ENCODE data around the gene TUBA4B. TPM values are rescaled to one million over a fixed set of nuclear protein-coding genes. Genes with fewer than 3 reads are reported as not detected.

Gene TUBA4B
- total and polyA plus RNA-seq, 2 donors (not counting 3 experiments of a cell fraction or from before 2014, with no cell fraction given) = not detected

DNA sequence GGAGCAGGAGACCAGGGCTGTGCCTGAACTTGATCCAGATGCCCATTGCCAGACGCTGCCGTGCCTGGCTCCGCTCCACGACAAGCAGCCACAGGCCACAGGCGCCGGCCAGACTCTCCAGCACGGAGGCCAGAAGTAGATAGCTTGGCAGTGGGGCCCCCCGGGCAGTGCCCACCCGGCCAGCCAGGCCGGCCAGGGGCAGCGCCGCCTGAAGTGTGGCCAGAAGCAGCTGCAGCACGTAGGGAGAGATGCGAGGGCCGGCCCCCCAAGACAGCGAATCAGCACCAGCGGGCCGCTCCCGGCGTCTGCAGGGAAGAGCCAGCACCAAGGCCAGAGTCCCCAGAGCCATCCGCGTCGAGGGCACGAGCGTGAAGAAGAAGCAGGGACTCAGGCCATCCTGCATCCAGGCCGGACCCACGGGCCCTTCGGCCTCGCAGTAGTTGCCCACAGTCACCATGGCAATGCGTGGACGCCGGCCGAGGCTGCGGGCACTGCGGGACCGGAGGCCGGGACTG lies 34.8 kb upstream of the TUBA4B start:
- BruUV-seq (replicated peaks) = no TSS peak
- FAIRE-seq (peak; percentile 44), DNase-seq (ENCODE audit: low read depth, low spot score) (peak; percentile 79)
- CTCF ChIA-PET = interaction anchor here (0.8 to 2.2 kb wide), 9 partner anchors 12 to 320 kb away, joined by 3 to 12 read pairs (median 4); partner anchors contain the start of genes ANKZF1, ATG9A, CNPPD1 and DNAJB2
- Histone ChIP-seq H4K20me1 (replicated peaks; ENCODE audit: control insufficient read depth, extremely low read depth, insufficient read depth, low read length) (no peaks in the 10 kb centered on the region), H3K4me2 (ENCODE audit: insufficient read depth, low read length) (peak overlapping the region; percentile 83), H3K27me3 (ENCODE audit: control insufficient read depth in 2 of 2, insufficient read depth in 2 of 2, low read length in 2 of 2) (no peaks in the 10 kb centered on the region), H3K9ac (replicated peaks; ENCODE audit: extremely low read depth, insufficient read depth, low read length) (peak overlapping the region; percentile 19), H3K36me3 (ENCODE audit: control insufficient read depth in 2 of 2, extremely low read depth in 1 of 2, insufficient read depth in 2 of 2, low read length in 2 of 2) (peaks cover 3 to 24% of the 10 kb centered on the region in 2 experiments), H2AFZ (ENCODE audit: low read depth, low read length) (peak overlapping the region; percentile 56), H3K9me1 (replicated peaks; ENCODE audit: control insufficient read depth, extremely low read depth, insufficient read depth, low read length) (no peaks in the 10 kb centered on the region), H3K27ac (ENCODE audit: insufficient read depth, low read depth, low read length) (peak overlapping the region; percentile 82), H3K9me3 (replicated peaks; ENCODE audit: control insufficient read depth, insufficient read depth, low read length) (no peaks in the 10 kb centered on the region), H3K4me1 (ENCODE audit: control insufficient read depth, extremely low read depth, insufficient read depth, low read length) (peaks cover 14% of the 10 kb centered on the region), H3K79me2 (ENCODE audit: control insufficient read depth, insufficient read depth, low read length) (no peaks in the 10 kb centered on the region), H3K4me3 (replicated peaks in 1 of 3; ENCODE audit: insufficient read depth in 1 of 3, low read depth in 1 of 3, low read length in 3 of 3) (peak overlapping the region; percentile 20 to 55 (median 46))
- dilution Hi-C loops (cut with MboI; ENCODE audit: extremely low pct_ligation_motif_present, low sequenced_read_pairs) (no loop called here), intact Hi-C loops (cut with micrococcal nuclease) (loop anchor here (1.0 to 5.0 kb wide), 10 partner anchors 11 to 169 kb away; partner anchors contain the start of genes ANKZF1, ATG9A, DNAJB2 and DNPEP)
- POLR2A ChIA-PET = interaction anchor here (0.5 to 1.2 kb wide), 4 partner anchors 11 to 69 kb away, joined by 4 to 7 read pairs (median 5); partner anchors contain the start of genes ANKZF1 and ATG9A
- no peak for TF ChIP-seq CTCF (IDR thresholded peaks at IDR 0.05; ENCODE audit: extremely low read depth in 1 of 2, insufficient read depth in 1 of 2, low read depth in 1 of 2, low read length in 2 of 2)
- no peak for TF ChIP-seq JUN (IDR thresholded peaks at IDR 0.05; ENCODE audit: borderline replicate concordance, insufficient read depth, insufficient read length, low read depth)
- no peak for TF ChIP-seq POLR2A (IDR thresholded peaks at IDR 0.05; ENCODE audit: low read depth, low read length)
- no peak for TF ChIP-seq MAX (IDR thresholded peaks at IDR 0.05; ENCODE audit: insufficient read depth, insufficient read length)
- no peak for TF ChIP-seq EZH2 (IDR thresholded peaks at IDR 0.05; ENCODE audit: borderline replicate concordance, low read depth, low read length, severe bottlenecking)
- no peak for TF ChIP-seq FOS (IDR thresholded peaks at IDR 0.05; ENCODE audit: borderline replicate concordance, insufficient read depth, low read length)
- TF ChIP-seq GATA2 (IDR thresholded peaks at IDR 0.05; ENCODE audit: insufficient read depth, insufficient read length, low read depth, low read length) = no peak
- TF ChIP-seq POLR2AphosphoS5 (IDR thresholded peaks at IDR 0.05; ENCODE audit: insufficient read depth, low read depth, low read length) = no peak
- TF ChIP-seq MYC (IDR thresholded peaks at IDR 0.05; ENCODE audit: low read depth, low read length) = no peak

All from endothelial cell of umbilical vein (primary cell).